ENCODE measurements around the gene TRIB2. TPM values are rescaled to one million over a fixed set of nuclear protein-coding genes. Genes with fewer than 3 reads are reported as not detected.

TRIB2 gene
- total and polyA plus RNA-seq, 2 of the 4 experiments (the other 2 are of a cell fraction) = 12.0 to 12.7 TPM

DNA sequence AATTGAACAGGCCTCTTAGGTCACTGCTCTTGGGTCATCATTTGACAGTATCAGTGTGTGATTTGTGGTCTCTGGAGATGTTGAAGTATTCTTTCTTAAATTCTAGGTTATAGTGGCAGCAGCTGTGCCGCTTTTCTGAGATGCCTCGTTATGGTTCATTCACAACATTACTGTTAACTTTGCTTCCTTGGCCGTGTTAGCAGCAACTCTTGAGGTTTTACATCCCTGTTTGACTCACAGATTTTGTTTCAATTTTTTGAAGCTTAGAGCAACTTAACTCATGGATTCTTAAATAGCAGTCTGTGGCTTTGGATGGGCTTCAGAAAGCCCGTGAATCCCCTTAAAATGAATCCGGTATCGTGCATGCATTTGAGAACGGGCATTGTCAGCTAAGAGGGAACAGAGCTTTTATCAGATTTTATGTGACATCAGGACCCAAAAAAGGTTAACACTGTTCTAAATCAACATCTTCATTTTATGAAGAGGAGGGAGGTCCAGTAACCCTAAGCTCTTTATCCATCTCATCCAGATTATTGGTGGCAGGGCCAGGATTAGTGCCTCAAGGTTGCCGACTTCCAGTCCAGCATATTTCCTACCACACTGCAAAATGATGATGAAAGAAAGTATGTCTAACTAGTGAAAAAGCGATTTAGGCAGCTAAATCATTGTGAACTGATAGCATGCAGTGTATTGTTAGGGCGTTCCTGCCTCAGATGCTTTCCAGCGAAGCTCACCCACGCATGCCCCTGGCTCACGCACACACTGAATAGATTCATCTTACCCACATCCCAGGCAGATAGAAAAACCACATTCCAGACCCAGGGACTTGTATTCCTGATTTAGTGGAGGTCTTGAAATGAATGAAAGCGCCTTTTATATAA lies 5.1 kb downstream of the TRIB2 start:
- no CpG with 5 or more reads among the region's 14 CpGs for WGBS, 2 experiments (ENCODE audit: extremely low coverage in 2 of 2, insufficient read length in 1 of 2)
- no peaks in the 10 kb centered on the region for H3K9me3 ChIP-seq (ENCODE audit: control insufficient read depth, insufficient read depth, low read length)
- BruUV-seq (replicated peaks) = no TSS peak
- H4K91ac ChIP-seq (ENCODE audit: insufficient read depth, low read depth, low read length) = no peak overlapping the region
- ATAC-seq (ENCODE audit: low read depth) (no peak), DNase-seq (peak; percentile 57)
- no peaks in the 10 kb centered on the region for H3K27me3 ChIP-seq (ENCODE audit: control insufficient read depth, insufficient read depth, low read length)
- intact Hi-C loops (cut with micrococcal nuclease) (no loop called here), in situ Hi-C loops (cut with MboI; ENCODE audit: low sequenced_read_pairs) (no loop called here), dilution Hi-C loops (cut with HindIII; ENCODE audit: low sequenced_read_pairs, unreplicated experiment) (no loop called here)
- no peak overlapping the region for H4K5ac ChIP-seq (ENCODE audit: low read depth, low read length)
- H2AK9ac ChIP-seq (replicated peaks; ENCODE audit: low read depth, low read length, poor library complexity) = no peak overlapping the region
- H3K23ac ChIP-seq (ENCODE audit: low read depth, low read length) = peak overlapping the region; percentile 49; the same call in 1 of the 2 replicates
- POLR2A ChIA-PET (ENCODE audit: unreplicated experiment) = interaction anchor here (0.7 kb wide), 1 partner anchor 202 kb away, joined by 3 read pairs; no protein-coding TSS in a partner anchor
- no peak overlapping the region for H2BK20ac ChIP-seq (ENCODE audit: low read depth, low read length)
- peaks cover 7% of the 10 kb centered on the region for H3K4me1 ChIP-seq (ENCODE audit: control insufficient read depth, insufficient read depth, low read length)
- H2BK5ac ChIP-seq (ENCODE audit: low read depth, low read length, poor library complexity, severe bottlenecking) = no peak overlapping the region
- peaks cover 10 to 83% of the 10 kb centered on the region in 2 experiments; a peak in 3 of 4 replicates for H3K79me1 ChIP-seq (ENCODE audit: low read depth in 1 of 2, low read length in 2 of 2)
- no peak overlapping the region for H3K4me3 ChIP-seq (ENCODE audit: insufficient read depth, low read depth, low read length)
- H3K9me1 ChIP-seq (ENCODE audit: insufficient read depth, low read length) = peaks cover 7% of the 10 kb centered on the region; the same call in 1 of the 2 replicates
- H2BK15ac ChIP-seq (ENCODE audit: low read depth, low read length) = no peak overlapping the region
- no peak overlapping the region; the same call in 1 of the 2 replicates for H3K4ac ChIP-seq (ENCODE audit: low read depth, low read length)
- H3K56ac ChIP-seq (ENCODE audit: extremely low read depth, insufficient read depth, low read length) = no peak overlapping the region
- no peak overlapping the region for H2AFZ ChIP-seq (replicated peaks; ENCODE audit: low read length, poor library complexity)
- TF ChIP-seq POLR2A (IDR thresholded peaks at IDR 0.05; ENCODE audit: low read depth, low read length) (no peak), CHD1 (IDR thresholded peaks at IDR 0.05; ENCODE audit: low read depth, low read length) (no peak), MXI1 (IDR thresholded peaks at IDR 0.05; ENCODE audit: borderline replicate concordance, low read depth, low read length) (no peak), BHLHE40 (IDR thresholded peaks at IDR 0.05; ENCODE audit: low read depth, low read length) (no peak), RAD21 (IDR thresholded peaks at IDR 0.05; ENCODE audit: low read length) (no peak), MAFK (IDR thresholded peaks at IDR 0.05; ENCODE audit: low read depth, low read length) (no peak), RCOR1 (IDR thresholded peaks at IDR 0.05; ENCODE audit: insufficient replicate concordance, low read length) (no peak)
- TF ChIP-seq, protein P1, sequence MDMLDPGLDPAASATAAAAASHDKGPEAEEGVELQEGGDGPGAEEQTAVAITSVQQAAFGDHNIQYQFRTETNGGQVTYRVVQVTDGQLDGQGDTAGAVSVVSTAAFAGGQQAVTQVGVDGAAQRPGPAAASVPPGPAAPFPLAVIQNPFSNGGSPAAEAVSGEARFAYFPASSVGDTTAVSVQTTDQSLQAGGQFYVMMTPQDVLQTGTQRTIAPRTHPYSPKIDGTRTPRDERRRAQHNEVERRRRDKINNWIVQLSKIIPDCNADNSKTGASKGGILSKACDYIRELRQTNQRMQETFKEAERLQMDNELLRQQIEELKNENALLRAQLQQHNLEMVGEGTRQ (IDR thresholded peaks at IDR 0.05; ENCODE audit: low read depth, low read length) = no peak
- no peak overlapping the region for H2BK120ac ChIP-seq (ENCODE audit: low read depth, low read length)
- H4K8ac ChIP-seq (ENCODE audit: low read depth in 2 of 2, low read length in 2 of 2) = no peak overlapping the region
- no peak overlapping the region for H3K18ac ChIP-seq (ENCODE audit: low read depth, low read length)
- H3K9ac ChIP-seq (ENCODE audit: low read depth, low read length) = no peak overlapping the region
- no peak overlapping the region for H3K27ac ChIP-seq (ENCODE audit: insufficient read depth, low read length)
- H3K14ac ChIP-seq (replicated peaks; ENCODE audit: low read depth, low read length) = no peak overlapping the region; the same call in 1 of the 2 replicates
- peak overlapping the region; percentile 7 for H3K4me2 ChIP-seq (ENCODE audit: low read depth, low read length)
- peaks cover 29% of the 10 kb centered on the region for H3K36me3 ChIP-seq (ENCODE audit: control insufficient read depth, insufficient read depth, low read length)
- no peak overlapping the region for H2AK5ac ChIP-seq (ENCODE audit: low read depth, low read length)
- H4K20me1 ChIP-seq (ENCODE audit: insufficient read depth, low read length) = peaks cover 40% of the 10 kb centered on the region; the same call in 1 of the 2 replicates
- CTCF ChIA-PET = interaction anchor here (1.4 to 3.6 kb wide), 3 partner anchors 18 to 285 kb away, joined by 4 to 28 read pairs (median 5); no protein-coding TSS in a partner anchor
